HG03460 (cell line): ENCODE measurements around the gene MARK3.

Experiments
- ATAC-seq: cut with Tn5 transposase; IDR thresholded peaks from one replicate; pipeline ENCODE4 v1.9.1; 2021; ENCODE audit not compliant: unreplicated experiment

MARK3 gene

GRCh38 chr14:103483600-103483999 lies 98.4 kb downstream of the MARK3 start:
- ATAC-seq, result no peak

DNA sequence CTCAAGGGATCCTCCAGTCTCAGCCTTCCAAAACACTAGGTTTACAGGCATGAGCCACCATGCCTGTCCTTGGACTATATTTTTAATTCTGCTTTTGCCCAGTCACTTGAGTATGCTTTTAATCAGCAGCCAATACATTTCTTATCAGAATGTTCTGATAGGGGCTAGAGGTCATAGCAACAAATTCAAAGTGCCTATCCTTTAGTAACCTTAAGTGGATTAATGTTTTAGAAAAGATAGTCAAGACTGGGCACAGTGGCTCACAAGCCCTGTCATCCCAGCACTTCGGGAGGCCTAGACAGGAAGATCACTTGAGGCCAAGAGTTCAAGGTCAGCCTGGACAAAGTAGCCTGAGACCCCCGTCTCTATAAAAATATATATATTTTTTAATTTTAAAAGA lies 100.3 kb downstream of the MARK3 start:
- ATAC-seq, result no peak

GRCh38 chr14:103488071-103488470 lies 102.9 kb downstream of the MARK3 start:
- no peak for ATAC-seq

DNA sequence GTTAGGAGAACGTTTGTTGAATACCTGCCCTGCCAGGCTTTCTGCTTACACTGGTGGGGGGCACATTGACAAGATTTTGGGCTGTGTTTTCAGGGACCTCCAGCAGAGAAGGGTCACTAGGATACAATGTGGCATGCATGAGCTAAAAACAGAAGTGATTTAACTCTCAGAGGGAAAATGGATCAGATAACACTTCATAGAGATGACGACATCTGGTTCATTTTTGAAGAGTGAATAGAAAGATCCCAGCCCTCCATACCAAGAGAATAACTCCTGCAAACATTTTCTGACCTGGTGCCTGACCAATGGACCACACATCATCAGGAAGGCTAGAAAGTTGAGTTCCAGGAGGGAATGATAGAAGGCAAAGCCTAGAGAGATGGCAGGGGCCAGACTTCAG lies 103.7 kb downstream of the MARK3 start:
- ATAC-seq, result no peak

DNA sequence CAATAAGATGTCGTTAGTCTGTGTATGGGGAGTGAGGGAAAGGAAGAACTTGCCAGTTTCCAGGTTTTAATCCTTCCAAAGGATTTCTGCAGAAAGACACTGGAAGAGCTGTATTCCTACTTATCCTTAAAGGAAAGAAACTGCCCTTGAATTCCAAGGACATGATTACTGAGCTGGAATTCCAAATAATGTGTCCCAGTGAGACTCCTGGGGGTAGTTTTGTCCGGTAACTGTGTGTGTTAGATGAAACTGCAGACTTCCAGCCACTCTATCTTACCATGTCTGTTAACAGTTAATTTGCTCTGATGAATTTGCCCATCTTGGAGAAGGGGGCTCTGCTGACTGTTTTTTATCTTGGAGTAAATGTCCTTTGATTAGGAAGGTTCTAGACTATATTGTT lies 104.4 kb downstream of the MARK3 start:
- ATAC-seq, result no peak

GRCh38 chr14:103491691-103492090 lies 106.5 kb downstream of the MARK3 start:
- ATAC-seq, result no peak

DNA sequence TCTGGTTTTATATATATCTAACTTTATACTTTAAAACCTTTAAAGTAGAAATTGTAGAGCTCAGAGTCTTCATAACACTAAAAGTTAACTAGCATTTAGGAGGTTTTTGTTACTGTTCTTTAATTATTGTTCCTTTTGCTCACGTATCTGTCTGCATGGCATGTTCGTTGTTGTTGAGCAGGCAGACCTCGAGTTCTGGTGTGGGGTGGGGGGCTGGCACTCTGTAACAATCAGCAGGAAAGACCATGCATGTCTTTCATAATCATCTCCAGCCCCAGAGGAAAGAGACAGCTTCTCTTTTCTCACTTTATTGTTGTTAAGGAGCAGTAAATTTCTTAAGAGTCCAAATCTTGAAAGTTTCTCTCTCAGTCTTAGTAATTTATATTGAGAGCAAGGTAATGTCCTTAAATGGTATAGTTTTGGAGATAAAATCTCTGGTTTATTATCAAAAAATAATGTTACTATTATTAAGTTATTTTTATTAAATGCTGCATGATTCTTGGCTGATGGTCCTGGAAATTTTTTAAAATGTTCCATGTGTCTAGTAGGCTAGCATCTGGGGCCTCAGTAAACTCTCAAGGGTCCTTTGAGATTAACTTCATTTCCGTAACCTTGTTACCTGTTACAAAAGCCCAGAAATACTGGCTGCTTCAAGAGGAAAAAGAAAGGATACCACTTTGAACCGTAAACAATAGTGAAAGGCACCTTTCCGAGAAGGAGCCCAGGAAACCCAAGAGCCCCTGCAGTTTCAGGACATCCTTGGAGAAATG lies 107.1 kb downstream of the MARK3 start:
- no peak for ATAC-seq

GRCh38 chr14:103495854-103496253 lies 110.6 kb downstream of the MARK3 start:
- ATAC-seq, result no peak

DNA sequence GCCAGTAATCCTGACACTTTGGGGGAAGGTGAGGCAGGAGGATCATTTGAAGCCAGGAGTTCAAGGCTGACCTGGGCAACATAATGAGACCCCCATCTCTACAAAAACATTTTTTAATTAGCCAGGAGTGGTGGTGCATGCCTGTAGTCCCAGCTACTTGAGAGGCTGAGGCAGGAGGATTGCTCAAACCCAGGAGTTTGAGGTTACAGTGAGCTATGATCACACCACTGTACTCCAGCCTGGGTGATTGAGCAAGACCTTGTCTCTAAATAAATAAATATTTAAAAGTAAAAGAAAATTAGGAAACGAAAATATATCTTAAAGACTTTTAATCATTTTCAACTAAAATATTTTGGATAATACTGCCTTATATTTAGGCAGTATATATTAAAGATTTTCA lies 111.6 kb downstream of the MARK3 start:
- no peak for ATAC-seq

GRCh38 chr14:103499709-103500108 lies 114.5 kb downstream of the MARK3 start:
- ATAC-seq, result no peak

DNA sequence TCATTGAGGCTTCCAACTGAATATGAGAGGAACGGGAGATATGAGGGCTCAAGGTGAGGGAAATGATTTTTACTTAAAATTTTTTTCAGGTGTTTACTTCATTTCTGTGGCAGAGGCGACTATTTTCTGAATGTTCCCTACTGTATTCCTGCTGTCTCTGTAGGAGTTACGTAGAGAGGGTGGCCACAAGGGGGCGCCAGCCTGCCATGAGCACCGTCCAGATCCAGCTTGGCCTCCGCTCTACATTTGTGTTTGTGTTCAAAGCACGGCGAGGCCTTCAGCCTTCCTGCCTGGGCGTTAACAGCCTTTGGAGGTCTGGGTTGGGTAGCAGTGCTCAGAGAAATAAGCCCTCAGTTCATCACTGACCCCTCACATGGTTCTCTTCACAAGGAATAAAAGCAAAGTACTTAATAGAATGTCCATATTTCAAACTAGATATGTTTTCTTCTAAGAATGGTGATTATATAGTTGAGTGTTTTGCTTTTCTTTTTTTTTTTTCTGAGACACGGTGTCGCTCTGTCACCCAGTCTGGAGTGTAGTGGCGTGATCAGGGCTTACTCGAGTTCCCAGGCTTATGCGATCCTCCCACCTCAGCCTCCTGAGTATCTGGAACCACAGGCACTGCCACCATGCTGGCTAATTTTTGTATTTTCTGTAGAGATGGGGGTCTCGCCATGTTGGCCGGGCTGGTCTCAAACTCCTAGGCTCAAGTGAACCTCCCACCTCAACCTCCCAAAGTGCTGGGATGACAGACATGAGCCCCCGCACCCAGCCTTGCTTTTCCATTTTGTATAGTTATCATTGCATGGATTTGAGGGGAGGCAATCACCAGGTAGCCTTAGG lies 115.2 kb downstream of the MARK3 start:
- ATAC-seq, result no peak

- ATAC-seq, result no peak
Observed at GRCh38 chr14:103501041-103501870, 116.0 kb downstream of the MARK3 start.

DNA sequence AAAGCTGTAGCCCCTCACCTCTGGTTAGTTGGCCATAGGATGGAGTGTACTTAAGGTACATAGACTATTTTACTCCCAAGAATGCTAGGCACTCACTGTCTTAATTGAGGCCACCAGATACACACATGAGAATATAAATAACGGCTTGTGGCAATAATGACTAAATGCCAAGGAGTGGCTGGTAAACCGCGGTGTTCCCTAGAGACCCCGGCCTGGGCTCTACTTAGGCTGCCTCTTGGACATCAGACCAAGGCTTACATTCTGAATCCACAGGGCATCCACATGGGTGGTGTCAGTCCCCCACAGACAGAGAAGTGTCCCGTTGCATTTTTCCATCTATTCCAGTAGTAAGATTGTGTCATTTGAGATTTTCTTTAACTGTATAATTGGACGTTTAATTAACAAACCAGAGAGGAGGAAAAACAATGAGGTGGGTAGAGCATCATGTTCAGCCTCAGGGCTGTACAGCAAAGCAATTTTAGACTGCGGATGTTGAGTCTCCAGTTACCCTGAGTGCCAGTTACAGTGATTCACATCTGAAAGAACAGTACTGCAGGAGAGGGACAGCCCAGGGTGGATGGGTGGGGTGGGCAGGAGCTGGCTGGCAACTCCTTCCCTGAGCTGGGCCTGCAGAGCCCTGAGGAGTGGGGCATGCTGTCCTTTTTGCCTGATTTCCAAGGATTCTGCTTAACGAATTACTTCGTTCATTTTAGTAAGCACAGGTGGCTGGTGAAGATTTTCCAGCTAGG lies 116.9 kb downstream of the MARK3 start:
- ATAC-seq, result no peak

DNA sequence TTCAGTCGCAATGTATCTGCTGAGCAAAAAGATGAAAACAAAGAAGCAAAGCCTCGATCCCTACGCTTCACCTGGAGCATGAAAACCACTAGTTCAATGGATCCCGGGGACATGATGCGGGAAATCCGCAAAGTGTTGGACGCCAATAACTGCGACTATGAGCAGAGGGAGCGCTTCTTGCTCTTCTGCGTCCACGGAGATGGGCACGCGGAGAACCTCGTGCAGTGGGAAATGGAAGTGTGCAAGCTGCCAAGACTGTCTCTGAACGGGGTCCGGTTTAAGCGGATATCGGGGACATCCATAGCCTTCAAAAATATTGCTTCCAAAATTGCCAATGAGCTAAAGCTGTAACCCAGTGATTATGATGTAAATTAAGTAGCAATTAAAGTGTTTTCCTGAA lies 117.7 kb downstream of the MARK3 start:
- no peak for ATAC-seq

GRCh38 chr14:103503296-103503695 lies 118.1 kb downstream of the MARK3 start:
- no peak for ATAC-seq

DNA sequence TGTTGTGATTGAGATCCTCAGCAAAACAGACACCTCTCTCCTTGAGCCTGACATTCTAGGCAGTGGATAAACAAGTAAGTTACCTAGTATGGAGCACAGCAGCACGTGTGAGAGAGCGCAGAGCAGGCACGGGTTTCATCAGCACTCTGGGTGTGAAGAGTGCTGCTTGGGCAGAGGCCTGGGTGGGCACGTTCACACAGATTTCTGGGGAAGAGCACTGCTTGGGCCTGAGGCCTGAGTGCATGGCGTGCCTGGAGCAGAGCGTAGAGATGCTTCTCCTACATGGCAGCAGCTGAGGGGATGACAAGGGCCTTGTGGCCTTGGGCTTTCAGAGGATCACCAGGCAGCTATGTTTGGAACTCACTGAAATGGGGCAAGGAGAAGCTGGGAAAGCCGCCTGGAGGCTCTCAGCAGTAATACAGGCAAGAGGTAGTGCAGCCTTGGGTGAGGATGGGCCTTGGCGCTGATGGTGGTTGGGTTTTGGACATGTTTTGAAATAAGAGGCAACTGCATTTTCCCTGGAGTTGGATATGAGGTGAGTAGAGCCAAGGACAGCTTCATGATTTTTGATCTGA lies 119.9 kb downstream of the MARK3 start:
- no peak for ATAC-seq

DNA sequence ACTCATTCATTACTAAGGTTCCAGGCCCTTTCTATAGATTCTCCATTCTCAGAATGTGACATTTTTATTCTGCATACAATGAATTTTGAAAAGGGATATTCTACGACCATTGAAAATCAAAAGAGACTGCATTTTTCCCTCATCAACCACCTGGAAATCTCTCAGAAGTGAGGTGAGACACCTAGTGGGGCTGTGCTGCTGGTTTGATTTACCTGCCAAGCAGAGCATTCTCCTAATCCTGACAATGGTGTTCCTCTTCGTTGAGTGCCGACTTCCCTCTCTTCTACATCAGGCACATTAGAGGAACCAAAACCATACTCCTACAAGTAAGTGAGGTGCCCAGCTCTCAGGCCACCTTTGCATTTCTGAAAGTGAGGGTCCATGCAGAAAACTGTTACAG lies 122.5 kb downstream of the MARK3 start:
- ATAC-seq, result no peak

- ATAC-seq, result no peak
Observed at GRCh38 chr14:103508521-103509329, 123.5 kb downstream of the MARK3 start.

DNA sequence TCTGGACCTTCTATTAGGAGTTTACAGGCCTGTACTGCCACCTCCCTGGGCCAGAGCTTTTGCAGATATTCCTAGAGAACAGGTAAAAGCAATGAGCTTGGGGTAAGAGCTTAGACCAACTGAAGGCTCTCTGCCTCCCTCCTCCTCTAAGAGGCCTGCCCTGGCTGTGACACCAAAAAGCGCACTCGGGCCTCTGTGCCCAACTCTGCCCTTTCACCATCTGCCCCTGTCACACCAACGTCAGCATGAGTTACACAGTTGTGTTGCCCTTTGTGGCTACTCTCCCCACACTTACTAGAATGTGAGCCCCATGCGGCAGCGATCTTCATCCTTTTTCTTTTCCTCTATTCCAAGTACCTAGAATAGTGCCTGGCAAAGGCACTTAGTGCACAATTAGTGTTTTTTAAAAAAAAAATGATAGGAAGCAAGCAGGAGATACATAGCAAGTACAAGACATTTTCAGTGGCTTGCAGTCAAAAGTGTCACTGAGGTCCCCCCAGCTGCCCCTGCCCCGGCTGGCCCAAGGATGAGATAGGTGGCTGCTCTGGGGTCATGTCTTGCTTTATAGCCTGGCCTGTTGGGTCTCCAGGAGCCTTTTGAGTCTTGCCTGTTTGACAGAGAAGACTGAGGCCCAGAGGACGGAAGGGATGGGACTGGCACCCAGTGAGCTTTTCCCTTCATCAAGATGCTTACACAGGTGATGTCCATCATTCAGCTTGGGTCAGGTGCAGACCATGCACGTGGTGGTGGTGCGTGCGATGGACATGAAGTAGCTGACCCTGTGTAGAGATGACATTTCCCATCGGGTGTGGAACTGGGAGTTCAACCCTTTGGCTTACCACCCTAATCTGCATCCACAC lies 124.9 kb downstream of the MARK3 start:
- no peak for ATAC-seq
